Tibial nerve (tissue), 4 donors: ENCODE measurements around the gene OR4C12.

Source experiments
- CTCF ChIP-seq, 5 experiments: fragments of 200-600 bp in 3 of 5; fragments of 450-650 bp in 2 of 5; sonication (generic) in 3 of 5; IDR thresholded peaks; one replicate each; pipeline ENCODE4 v1.5.1; 2016 to 2019; ENCODE audit warnings: antibody characterized with exemption in 5 of 5, mild to moderate bottlenecking in 3 of 5, moderate library complexity in 2 of 5
- EP300 ChIP-seq, 2 donors: sonication (generic); formaldehyde crosslinking; IDR thresholded peaks; one replicate each; pipeline ENCODE4 v1.6.1; 2017; ENCODE audit warnings: antibody characterized with exemption in 2 of 2, mild to moderate bottlenecking in 1 of 2
- POLR2A ChIP-seq, 2 donors: fragments of 450-650 bp; IDR thresholded peaks; one replicate each; pipeline ENCODE4 v1.6.1; 2017; ENCODE audit warnings: antibody characterized with exemption in 2 of 2, mild to moderate bottlenecking in 2 of 2, moderate library complexity in 2 of 2

- TF ChIP-seq CTCF (IDR thresholded peaks at IDR 0.05) = no peak
- TF ChIP-seq POLR2A (IDR thresholded peaks at IDR 0.05) = no peak
- no peak for TF ChIP-seq EP300 (IDR thresholded peaks at IDR 0.05)
These were observed 30.2 kb downstream of the OR4C12 start, which contains the start of gene OR4C13 for GRCh38 chr11:49952091-49952490.
